Activated CD4-positive, alpha-beta memory T cell treated with anti-CD3 and anti-CD28 coated beads for 36 hours (primary cell): ENCODE results near the gene MYBPC3. TPM values are rescaled to one million over a fixed set of nuclear protein-coding genes. Genes with fewer than 3 reads are reported as not detected.
"Not testable (repeated sequence)": the region's sequence is repeated elsewhere in the genome, so short reads cannot be mapped to it uniquely, and the experiment has no call there.

Source experiments
- CTCF ChIA-PET: fragments of 350-600 bp; sonication (Branson Sonifier 250); formaldehyde crosslinking; loops from one replicate; lab custom pipeline; 2021; ENCODE audit warnings: antibody characterized with exemption, inconsistent platforms; lab: Charles Lee
- POLR2A ChIA-PET: fragments of 350-600 bp; sonication (Branson Sonifier 250); formaldehyde crosslinking; loops from one replicate; lab custom pipeline; 2021; ENCODE audit warnings: antibody characterized with exemption; lab: Charles Lee
- DNase-seq: peaks from one replicate; pipeline ENCODE4 v3.0.0-alpha.2; 2020
- H3K27ac Mint-ChIP-seq: one replicate; pipeline ENCODE4 v1.8.0; 2021; ENCODE audit warnings: mixed read lengths
- H3K27me3 Mint-ChIP-seq: one replicate; pipeline ENCODE4 v1.8.0; 2021; ENCODE audit warnings: mixed read lengths
- H3K36me3 Mint-ChIP-seq: one replicate; pipeline ENCODE4 v1.8.0; 2021; ENCODE audit warnings: mixed read lengths
- H3K4me1 Mint-ChIP-seq: one replicate; pipeline ENCODE4 v1.8.0; 2021; ENCODE audit warnings: low read depth, mixed read lengths
- H3K4me3 Mint-ChIP-seq: one replicate; pipeline ENCODE4 v1.8.0; 2021; ENCODE audit warnings: mild to moderate bottlenecking, mixed read lengths
- H3K9me3 Mint-ChIP-seq: one replicate; pipeline ENCODE4 v1.8.0; 2021; ENCODE audit warnings: mixed read lengths
- intact Hi-C: fragments of 100-400 bp; cut with micrococcal nuclease; formaldehyde crosslinking; loops from one replicate; pipeline ENCODE4 v1.15.1; 2023
- total RNA-seq, 2 experiments: library from RNA; stranded (reverse); gene quantifications; one replicate each; pipeline ENCODE4 v1.2.3, GENCODE V29; 2021

The MYBPC3 gene
- total RNA-seq, 2 experiments from 2014 or later, result not detected

DNA sequence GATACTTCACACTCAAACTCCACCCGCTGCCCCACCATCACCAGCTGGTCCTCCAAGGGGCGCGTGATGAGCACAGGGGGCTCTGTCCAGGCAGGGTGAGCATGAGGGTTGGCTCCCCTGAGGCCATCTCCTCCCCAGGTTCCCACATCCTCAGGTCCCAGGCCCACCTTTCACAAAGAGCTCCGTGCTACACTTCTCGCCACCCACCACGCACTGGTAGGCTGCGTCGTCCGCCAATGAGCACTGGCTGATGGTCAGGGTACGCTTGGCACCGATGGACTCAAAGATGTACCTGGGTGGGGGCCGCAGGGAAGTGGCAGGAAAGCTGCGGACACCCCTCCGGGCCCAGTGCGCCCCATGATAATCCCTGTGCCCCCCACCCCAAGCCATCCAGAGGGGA lies 9.6 kb downstream of the MYBPC3 start:
- no peaks in the 10 kb centered on the region for H3K4me1 Mint-ChIP-seq
- no peaks in the 10 kb centered on the region for H3K27me3 Mint-ChIP-seq
- ChIA-PET POLR2A (no interaction called here), CTCF (no interaction called here)
- no peak for DNase-seq
- intact Hi-C loops, result no loop called here
- no peak overlapping the region for H3K4me3 Mint-ChIP-seq
- H3K27ac Mint-ChIP-seq, result no peak overlapping the region
- H3K36me3 Mint-ChIP-seq, result no peaks in the 10 kb centered on the region
- H3K9me3 Mint-ChIP-seq, result no peaks in the 10 kb centered on the region

DNA sequence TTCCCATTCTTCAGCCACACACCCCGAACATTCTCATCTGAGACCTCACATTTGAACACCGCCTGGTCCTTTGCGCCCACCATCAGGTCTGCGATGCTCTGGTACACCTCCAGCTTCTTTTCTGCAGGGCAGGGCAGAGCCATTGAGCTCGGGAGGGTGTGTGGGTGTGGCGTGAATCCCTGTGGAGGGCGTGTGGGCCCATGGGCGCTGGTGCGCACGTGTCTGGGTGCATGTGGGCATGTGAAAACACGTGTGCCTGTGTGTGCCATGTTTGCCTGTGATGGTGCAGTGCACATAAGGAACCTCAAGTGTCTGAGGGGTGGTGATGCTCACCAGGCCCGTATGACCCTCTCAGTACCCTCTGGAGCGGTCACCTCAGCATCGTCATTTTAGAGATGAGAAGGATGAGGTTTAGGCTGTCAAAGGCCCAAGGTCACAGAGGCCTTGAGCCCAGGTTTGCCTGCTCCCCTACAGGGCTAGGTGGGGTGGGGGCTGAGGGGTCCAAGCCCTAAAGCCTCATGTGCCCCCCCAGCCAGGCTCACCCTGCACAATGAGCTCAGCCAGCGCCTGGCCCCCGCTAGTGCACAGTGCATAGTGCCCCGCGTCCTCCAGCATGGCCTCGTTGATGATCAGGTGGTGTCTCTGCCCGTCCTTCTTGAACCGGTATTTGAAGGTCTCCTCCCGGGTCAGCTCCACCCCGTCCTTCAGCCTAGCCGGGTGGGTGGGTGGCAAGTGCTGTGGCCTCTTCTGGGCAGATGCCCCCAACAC lies 10.3 kb downstream of the MYBPC3 start:
- H3K27ac Mint-ChIP-seq, result no peak overlapping the region
- no peaks in the 10 kb centered on the region for H3K9me3 Mint-ChIP-seq
- H3K4me3 Mint-ChIP-seq, result no peak overlapping the region
- no peaks in the 10 kb centered on the region for H3K27me3 Mint-ChIP-seq
- no peak for DNase-seq
- ChIA-PET POLR2A (no interaction called here), CTCF (no interaction called here)
- no peaks in the 10 kb centered on the region for H3K36me3 Mint-ChIP-seq
- H3K4me1 Mint-ChIP-seq, result no peaks in the 10 kb centered on the region
- intact Hi-C loops, result no loop called here

DNA sequence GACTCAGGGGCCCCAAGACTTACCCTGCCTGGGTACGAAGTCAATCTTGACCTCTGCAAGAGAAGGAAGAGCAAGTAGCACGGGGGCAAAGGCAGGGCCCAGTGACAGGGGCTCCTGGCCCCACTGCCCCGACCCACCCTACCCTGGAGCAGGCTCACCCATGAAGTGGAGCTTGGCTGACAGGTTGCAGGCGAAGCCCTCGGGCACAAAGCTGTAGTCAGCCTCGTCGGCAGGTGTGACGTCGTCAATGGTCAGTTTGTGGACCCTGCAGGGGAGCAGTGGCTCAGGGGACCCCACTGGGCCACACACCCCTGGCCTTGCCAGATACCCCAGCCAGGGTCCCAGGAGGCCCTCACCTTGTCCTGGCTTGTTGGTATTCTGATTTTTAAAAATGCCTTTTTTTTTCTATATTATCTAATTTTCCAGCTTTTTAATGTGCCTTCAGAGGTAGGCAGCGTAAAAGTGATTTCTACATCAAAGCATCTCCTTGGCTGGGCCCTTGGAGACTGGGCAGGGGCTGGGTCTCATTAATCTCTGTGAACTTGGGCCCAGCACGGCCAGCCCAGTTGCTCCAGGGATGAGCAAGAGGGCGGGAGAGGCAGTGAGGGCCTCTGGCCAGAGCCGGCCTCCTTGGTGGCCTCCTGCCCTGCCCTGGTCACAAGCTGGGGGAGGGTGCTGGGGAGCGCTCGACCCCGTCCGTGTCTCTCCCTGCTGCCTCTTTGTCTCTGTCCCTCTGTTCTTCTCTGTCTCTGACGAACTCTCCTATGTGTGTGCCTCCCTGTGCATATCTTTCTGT lies 11.3 kb downstream of the MYBPC3 start:
- Mint-ChIP-seq H3K27me3 (no peaks in the 10 kb centered on the region), H3K4me3 (no peak overlapping the region), H3K9me3 (no peaks in the 10 kb centered on the region), H3K27ac (no peak overlapping the region), H3K36me3 (no peaks in the 10 kb centered on the region), H3K4me1 (no peaks in the 10 kb centered on the region)
- ChIA-PET POLR2A (no interaction called here), CTCF (no interaction called here)
- DNase-seq, result no peak
- intact Hi-C loops, result no loop called here

DNA sequence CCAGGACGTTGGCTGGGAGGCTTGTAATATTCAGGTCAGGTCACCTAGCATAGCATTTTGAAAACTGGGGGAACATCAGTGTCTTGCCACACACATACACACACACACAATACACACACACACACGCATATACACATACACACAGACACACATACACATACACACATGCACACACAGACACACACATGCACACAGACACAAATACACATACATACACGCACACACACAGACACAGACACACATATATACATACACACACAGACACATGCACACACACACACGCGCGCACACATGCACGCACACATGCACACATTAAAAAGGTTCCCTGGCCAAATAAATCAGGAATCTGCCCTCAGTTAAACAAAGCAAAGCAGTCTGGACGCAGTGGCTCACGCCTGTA lies 12.5 kb downstream of the MYBPC3 start:
- no peaks in the 10 kb centered on the region for H3K27me3 Mint-ChIP-seq
- no peaks in the 10 kb centered on the region for H3K4me1 Mint-ChIP-seq
- ChIA-PET POLR2A (no interaction called here), CTCF (no interaction called here)
- intact Hi-C loops, result no loop called here
- H3K27ac Mint-ChIP-seq, result no peak overlapping the region
- H3K4me3 Mint-ChIP-seq, result no peak overlapping the region
- no peaks in the 10 kb centered on the region for H3K36me3 Mint-ChIP-seq
- DNase-seq, result no peak
- H3K9me3 Mint-ChIP-seq, result no peaks in the 10 kb centered on the region

DNA sequence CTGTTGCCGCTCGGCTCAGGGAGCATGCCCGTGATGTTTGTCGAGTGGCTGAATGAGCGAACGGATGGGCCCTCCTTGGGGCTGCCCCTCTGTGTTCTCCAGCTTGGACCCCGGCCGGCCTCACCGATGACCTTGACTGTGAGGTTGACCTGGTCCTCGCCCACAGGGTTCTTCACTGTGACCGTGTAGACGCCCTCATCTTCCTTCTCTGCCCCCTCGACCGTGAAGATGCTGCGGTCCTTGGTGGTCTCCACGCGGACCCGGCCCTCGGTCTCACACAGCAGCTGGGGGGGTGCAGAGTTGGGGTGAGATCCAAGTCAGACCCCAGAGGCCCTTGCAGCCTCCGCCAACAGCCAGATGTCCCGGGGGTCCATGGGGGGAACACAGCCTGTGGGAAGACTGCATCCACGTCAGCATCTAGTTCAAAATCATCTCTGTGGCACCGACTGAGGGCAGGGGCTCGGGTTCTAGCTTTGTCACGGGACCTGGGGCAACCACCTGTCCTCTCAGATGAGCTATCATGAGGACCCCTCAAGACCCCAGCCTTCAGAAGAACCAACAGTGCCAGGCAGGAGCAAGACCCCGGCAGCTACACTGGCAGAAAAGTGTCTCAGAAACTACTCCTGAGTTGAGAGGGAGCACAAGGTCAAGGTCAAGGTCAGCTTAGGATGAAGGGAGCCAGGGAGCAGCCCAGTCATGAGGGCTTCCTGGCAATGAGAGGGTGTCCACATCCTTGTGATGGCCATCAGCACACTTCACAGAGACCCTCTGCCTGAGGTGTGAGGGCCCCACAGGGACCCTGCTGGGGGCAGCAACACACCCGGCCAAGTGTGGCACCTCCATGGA lies 13.9 kb downstream of the MYBPC3 start:
- CTCF ChIA-PET, result no interaction called here
- Mint-ChIP-seq H3K27ac (no peak overlapping the region), H3K4me1 (no peaks in the 10 kb centered on the region), H3K9me3 (no peaks in the 10 kb centered on the region), H3K4me3 (no peak overlapping the region), H3K36me3 (no peaks in the 10 kb centered on the region), H3K27me3 (no peaks in the 10 kb centered on the region)
- no peak for DNase-seq
- intact Hi-C loops, result no loop called here
- POLR2A ChIA-PET, result no interaction called here

DNA sequence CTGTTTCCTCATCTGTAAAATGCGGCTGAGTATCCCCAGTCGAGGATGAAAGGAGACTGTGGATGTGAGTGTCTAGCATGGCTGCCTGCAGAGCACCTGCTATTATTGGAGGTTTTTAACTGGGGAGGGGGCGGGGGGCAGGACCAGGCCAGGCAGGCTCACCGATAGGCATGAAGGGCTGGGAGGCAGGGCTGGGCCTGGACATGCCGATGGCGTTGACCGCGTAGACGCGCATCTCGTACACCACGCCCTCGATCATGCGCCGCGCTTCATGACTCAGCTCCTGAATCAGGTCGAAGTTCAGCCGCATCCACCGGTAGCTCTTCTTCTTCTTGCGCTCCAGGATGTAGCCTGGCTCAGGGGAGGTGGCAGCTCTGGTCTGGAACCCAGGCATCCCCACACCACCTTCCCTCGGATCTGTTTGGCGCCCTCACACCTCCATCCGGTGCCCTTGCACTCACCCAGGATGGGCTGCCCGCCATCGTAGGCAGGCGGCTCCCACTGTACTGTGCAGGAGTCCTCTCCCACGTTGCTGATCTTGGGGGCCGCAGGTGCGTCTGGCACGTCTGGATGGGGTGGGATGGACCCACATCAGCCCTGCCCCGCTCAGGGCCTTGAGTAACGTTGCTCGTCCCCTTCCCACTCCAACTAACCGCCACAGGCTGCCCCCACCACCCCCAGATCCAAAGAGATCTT lies 15.1 kb downstream of the MYBPC3 start:
- CTCF ChIA-PET, result interaction anchor here (1.3 kb wide), 1 partner anchor 37 kb away, joined by 4 read pairs; no protein-coding TSS in a partner anchor
- Mint-ChIP-seq H3K9me3 (no peaks in the 10 kb centered on the region), H3K27ac (no peak overlapping the region), H3K27me3 (no peaks in the 10 kb centered on the region), H3K4me1 (no peaks in the 10 kb centered on the region), H3K36me3 (no peaks in the 10 kb centered on the region), H3K4me3 (no peak overlapping the region)
- DNase-seq, result no peak
- intact Hi-C loops, result no loop called here
- POLR2A ChIA-PET, result no interaction called here

DNA sequence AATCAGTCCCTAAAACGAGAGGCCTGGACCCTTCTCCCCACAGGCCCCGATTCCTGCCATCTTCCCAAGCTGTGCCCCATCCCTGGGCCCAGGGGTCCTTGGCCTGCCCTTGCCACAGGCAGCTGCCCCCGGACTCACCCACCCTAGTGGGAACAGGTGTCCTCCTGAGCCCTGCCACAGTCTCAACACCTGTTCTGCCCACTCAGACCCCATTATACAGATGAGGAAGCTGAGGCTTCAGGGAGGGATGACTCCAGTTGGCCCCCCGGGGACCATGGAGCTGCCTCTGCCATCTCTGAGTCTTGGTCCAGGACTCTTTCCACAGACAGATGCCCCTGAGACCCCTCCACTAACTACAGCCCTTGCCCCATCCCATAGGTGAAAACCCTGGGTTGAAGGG lies 15.9 kb downstream of the MYBPC3 start:
- Mint-ChIP-seq H3K27me3 (no peaks in the 10 kb centered on the region), H3K36me3 (no peaks in the 10 kb centered on the region), H3K27ac (no peak overlapping the region), H3K9me3 (no peaks in the 10 kb centered on the region), H3K4me3 (no peak overlapping the region), H3K4me1 (no peaks in the 10 kb centered on the region)
- no peak for DNase-seq
- POLR2A ChIA-PET, result interaction anchor here (0.6 kb wide), 1 partner anchor 59 kb away, joined by 3 read pairs; no protein-coding TSS in a partner anchor
- intact Hi-C loops, result no loop called here
- CTCF ChIA-PET, result interaction anchor here (1.3 kb wide), 1 partner anchor 38 kb away, joined by 4 read pairs; no protein-coding TSS in a partner anchor

DNA sequence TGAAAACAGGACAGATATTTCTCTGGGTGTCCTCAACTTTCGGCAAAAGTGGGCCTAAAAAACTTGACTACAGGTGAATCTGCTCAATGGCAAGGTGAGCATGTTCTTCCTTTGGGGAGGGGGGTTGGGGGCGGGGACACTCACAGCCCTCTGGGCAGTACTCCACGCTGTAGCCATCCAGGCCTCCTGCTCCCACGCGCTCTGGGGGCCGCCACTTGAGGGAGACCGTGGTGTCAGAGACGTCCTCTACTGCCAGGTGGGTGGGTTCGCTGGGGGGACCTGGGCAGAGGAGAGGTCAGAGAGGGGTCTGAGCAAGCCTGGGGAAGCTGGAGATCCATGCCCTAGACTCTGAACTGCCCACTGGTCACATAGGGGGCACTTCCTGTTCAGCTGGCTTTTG lies 16.8 kb downstream of the MYBPC3 start:
- H3K27me3 Mint-ChIP-seq, result no peaks in the 10 kb centered on the region
- CTCF ChIA-PET, result no interaction called here
- H3K9me3 Mint-ChIP-seq, result no peaks in the 10 kb centered on the region
- no peaks in the 10 kb centered on the region for H3K36me3 Mint-ChIP-seq
- H3K27ac Mint-ChIP-seq, result no peak overlapping the region
- H3K4me3 Mint-ChIP-seq, result no peak overlapping the region
- intact Hi-C loops, result no loop called here
- POLR2A ChIA-PET, result no interaction called here
- H3K4me1 Mint-ChIP-seq, result no peaks in the 10 kb centered on the region
- no peak for DNase-seq

DNA sequence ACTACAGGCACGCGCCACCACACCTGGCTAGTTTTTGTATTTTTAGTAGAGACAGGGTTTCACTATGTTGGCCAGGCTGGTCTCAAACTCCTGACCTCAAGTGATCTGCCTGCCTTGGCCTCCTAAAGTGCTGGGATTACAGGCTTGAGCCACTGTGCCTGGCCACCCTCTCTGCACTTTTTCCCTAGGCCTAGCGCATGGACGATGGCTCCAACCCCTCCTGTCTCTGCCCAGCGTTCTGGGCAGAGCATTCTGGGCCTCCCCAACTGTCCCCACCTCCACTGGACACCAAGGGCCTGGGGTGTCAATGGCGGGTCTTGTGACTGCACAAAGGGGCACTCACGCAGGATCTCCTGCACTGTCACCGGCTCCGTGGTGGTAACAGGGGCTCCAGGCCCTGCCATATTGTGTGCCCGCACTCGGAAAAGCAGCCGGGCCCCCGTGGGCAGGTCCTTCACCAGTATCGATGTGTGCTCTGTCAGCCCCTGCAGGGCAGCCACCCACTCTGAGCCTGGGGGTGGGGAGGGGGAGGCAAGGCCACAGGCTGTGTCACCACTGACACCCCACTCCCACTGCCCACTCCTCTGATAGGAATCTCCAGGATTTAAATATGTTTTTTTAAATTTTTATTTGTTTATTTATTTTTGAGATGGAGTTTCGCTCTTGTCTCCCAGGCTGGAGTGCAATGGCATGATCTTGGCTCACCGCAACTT lies 17.6 kb downstream of the MYBPC3 start:
- H3K27me3 Mint-ChIP-seq, H3K9me3 Mint-ChIP-seq, H3K27ac Mint-ChIP-seq, POLR2A ChIA-PET, H3K36me3 Mint-ChIP-seq, intact Hi-C loops, H3K4me1 Mint-ChIP-seq, H3K4me3 Mint-ChIP-seq, CTCF ChIA-PET, DNase-seq: not testable (repeated sequence)

DNA sequence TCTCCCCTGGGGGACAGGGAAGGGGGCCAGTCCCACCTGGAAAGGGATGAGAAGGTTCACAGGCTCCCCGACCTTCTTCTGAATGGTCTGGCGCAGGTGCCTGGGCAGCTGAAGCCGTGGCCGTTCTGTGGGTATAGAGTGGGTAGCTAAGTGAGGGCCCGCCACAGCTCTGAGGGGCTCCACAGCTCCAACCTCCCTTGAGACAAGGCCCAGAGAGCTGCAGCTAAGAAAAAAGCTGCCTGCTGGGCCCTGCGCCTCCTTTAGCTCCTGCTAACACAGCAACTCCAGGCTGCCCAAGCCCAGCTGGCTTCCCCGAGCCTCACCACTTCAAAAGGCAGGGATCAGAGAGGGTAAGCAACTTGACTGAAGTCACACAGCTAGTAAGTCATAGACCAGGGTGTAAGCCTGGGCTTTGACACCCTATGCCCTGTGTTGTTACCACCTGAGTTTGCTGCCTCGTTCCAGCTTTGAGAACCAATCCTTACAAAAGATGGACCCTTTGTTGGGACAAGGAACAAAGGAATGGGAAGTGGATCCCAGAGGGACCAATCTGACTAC lies 18.5 kb downstream of the MYBPC3 start:
- Mint-ChIP-seq H3K36me3 (no peaks in the 10 kb centered on the region), H3K4me1 (no peaks in the 10 kb centered on the region), H3K4me3 (no peak overlapping the region), H3K27me3 (no peaks in the 10 kb centered on the region), H3K9me3 (no peaks in the 10 kb centered on the region), H3K27ac (no peak overlapping the region)
- no peak for DNase-seq
- CTCF ChIA-PET, result no interaction called here
- intact Hi-C loops, result no loop called here
- POLR2A ChIA-PET, result no interaction called here

DNA sequence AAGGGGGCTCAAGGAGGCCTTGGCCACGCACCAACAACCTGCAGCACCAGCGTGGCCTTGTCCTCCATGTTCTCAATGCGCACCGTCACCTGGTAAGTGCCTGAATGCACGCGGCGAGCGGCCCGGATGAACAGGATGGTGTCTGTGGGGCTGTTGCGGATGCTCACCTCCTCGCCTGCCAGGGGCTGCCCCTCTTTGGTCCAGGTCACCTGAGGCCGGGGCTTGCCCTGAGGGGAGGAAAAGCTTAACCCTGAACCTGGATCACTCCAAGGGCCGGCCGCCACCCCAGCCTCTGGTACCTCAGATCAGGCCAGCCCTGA lies 19.0 kb downstream of the MYBPC3 start:
- H3K4me1 Mint-ChIP-seq, result no peaks in the 10 kb centered on the region
- H3K27me3 Mint-ChIP-seq, result no peaks in the 10 kb centered on the region
- POLR2A ChIA-PET, result no interaction called here
- no peaks in the 10 kb centered on the region for H3K36me3 Mint-ChIP-seq
- H3K9me3 Mint-ChIP-seq, result no peaks in the 10 kb centered on the region
- CTCF ChIA-PET, result no interaction called here
- H3K27ac Mint-ChIP-seq, result no peak overlapping the region
- no peak for DNase-seq
- H3K4me3 Mint-ChIP-seq, result no peak overlapping the region
- intact Hi-C loops, result no loop called here
